ENCODE results near the gene IMMP2L. TPM values are rescaled to one million over a fixed set of nuclear protein-coding genes. Genes with fewer than 3 reads are reported as not detected.

IMMP2L gene
- total RNA-seq, 3 donors from 2014 or later (not counting 1 experiment from before 2014, with no cell fraction given): 6.9 to 9.2 (median 8.7) TPM

DNA sequence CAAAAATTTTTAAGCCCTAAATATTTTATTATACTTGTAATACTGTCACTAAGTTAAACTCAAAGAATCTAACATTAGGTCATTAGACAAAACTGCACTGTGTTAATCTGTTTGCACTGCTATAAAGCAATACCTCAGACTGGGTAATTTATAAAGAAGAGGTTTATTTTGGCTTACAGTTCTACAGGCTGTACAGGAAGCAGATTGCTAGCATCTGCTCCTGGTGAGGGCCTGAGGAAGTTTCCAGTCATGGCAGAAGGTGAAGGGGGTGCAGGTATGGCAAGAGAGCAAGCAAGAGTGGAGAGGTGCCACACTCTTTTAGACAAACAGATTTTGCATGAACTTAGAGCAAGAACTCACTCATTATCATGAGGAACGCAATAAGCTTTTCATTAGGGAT, 125.7 kb downstream of the IMMP2L start:
- intact Hi-C loops (cut with micrococcal nuclease): no loop called here
- Mint-ChIP-seq H3K27me3 (ENCODE audit: low read depth in 2 of 2) (no peaks in the 10 kb centered on the region), H3K27ac (no peak overlapping the region), H3K9me3 (peaks cover 14 to 27% of the 10 kb centered on the region in 2 donors), H3K4me3 (no peak overlapping the region), H3K36me3 (peaks cover 29% of the 10 kb centered on the region), H3K4me1 (no peaks in the 10 kb centered on the region)
- ATAC-seq (no peak), DNase-seq (no peak)
- H3K4me1 ChIP-seq (ENCODE audit: control insufficient read depth, insufficient read depth, low read length): no peaks in the 10 kb centered on the region
- H3K4me3 ChIP-seq (ENCODE audit: low read length): no peak overlapping the region
- H3K27me3 ChIP-seq (ENCODE audit: control insufficient read depth, insufficient read depth, low read length): no peaks in the 10 kb centered on the region
- WGBS (ENCODE audit: insufficient coverage): 100% methylated on average over 1 of the region's 1 CpG
- peaks cover 5% of the 10 kb centered on the region for H3K9me3 ChIP-seq (ENCODE audit: control insufficient read depth, insufficient read depth, low read length)
- H3K27ac ChIP-seq (ENCODE audit: low read length): no peak overlapping the region
- TF ChIP-seq CTCF (IDR thresholded peaks at IDR 0.05): no peak
- no peaks in the 10 kb centered on the region for H3K36me3 ChIP-seq (ENCODE audit: control insufficient read depth, insufficient read depth, low read length)

GRCh38 chr7:111433426-111433825, 128.9 kb downstream of the IMMP2L start:
- no peaks in the 10 kb centered on the region for H3K4me1 ChIP-seq (ENCODE audit: control insufficient read depth, insufficient read depth, low read length)
- no peak overlapping the region for H3K4me3 ChIP-seq (ENCODE audit: low read length)
- H3K9me3 ChIP-seq (ENCODE audit: control insufficient read depth, insufficient read depth, low read length): peaks cover 5% of the 10 kb centered on the region
- H3K9me3 Mint-ChIP-seq: peaks cover 4 to 14% of the 10 kb centered on the region in 2 donors
- ATAC-seq: no peak
- H3K27ac Mint-ChIP-seq: no peak overlapping the region
- WGBS (ENCODE audit: insufficient coverage): no CpG with 5 or more reads among the region's 2 CpGs
- no peak for DNase-seq
- no peaks in the 10 kb centered on the region for H3K27me3 Mint-ChIP-seq (ENCODE audit: low read depth in 2 of 2)
- TF ChIP-seq CTCF (IDR thresholded peaks at IDR 0.05): no peak
- no peaks in the 10 kb centered on the region for H3K27me3 ChIP-seq (ENCODE audit: control insufficient read depth, insufficient read depth, low read length)
- no peak overlapping the region for H3K4me3 Mint-ChIP-seq
- intact Hi-C loops (cut with micrococcal nuclease): no loop called here
- H3K27ac ChIP-seq (ENCODE audit: low read length): no peak overlapping the region
- H3K4me1 Mint-ChIP-seq: no peaks in the 10 kb centered on the region
- no peaks in the 10 kb centered on the region for H3K36me3 ChIP-seq (ENCODE audit: control insufficient read depth, insufficient read depth, low read length)
- H3K36me3 Mint-ChIP-seq: peaks cover 23% of the 10 kb centered on the region

- H3K4me3 ChIP-seq (ENCODE audit: low read length): no peak overlapping the region
- H3K27ac Mint-ChIP-seq: no peak overlapping the region
- H3K27me3 ChIP-seq (ENCODE audit: control insufficient read depth, insufficient read depth, low read length): no peaks in the 10 kb centered on the region
- no peaks in the 10 kb centered on the region for H3K27me3 Mint-ChIP-seq (ENCODE audit: low read depth in 2 of 2)
- no peaks in the 10 kb centered on the region for H3K4me1 ChIP-seq (ENCODE audit: control insufficient read depth, insufficient read depth, low read length)
- H3K9me3 ChIP-seq (ENCODE audit: control insufficient read depth, insufficient read depth, low read length): no peaks in the 10 kb centered on the region
- no peak for TF ChIP-seq CTCF (IDR thresholded peaks at IDR 0.05)
- ATAC-seq (no peak), DNase-seq (no peak)
- peaks cover 23% of the 10 kb centered on the region for H3K36me3 Mint-ChIP-seq
- no peak overlapping the region for H3K27ac ChIP-seq (ENCODE audit: low read length)
- H3K4me1 Mint-ChIP-seq: no peaks in the 10 kb centered on the region
- peaks cover 4 to 10% of the 10 kb centered on the region in 2 donors for H3K9me3 Mint-ChIP-seq
- H3K36me3 ChIP-seq (ENCODE audit: control insufficient read depth, insufficient read depth, low read length): no peaks in the 10 kb centered on the region
- H3K4me3 Mint-ChIP-seq: no peak overlapping the region
- intact Hi-C loops (cut with micrococcal nuclease): no loop called here
These were observed 132.5 kb downstream of the IMMP2L start for GRCh38 chr7:111429781-111430180.

GRCh38 chr7:111424768-111425167, 137.5 kb downstream of the IMMP2L start:
- H3K9me3 Mint-ChIP-seq: peaks cover 6 to 12% of the 10 kb centered on the region in 2 donors

More at GRCh38 chr7:111424768-111425167, 137.5 kb downstream of the IMMP2L start:
- Histone ChIP-seq H3K27me3 (ENCODE audit: control insufficient read depth, insufficient read depth, low read length) (no peaks in the 10 kb centered on the region), H3K4me3 (ENCODE audit: low read length) (no peak overlapping the region), H3K36me3 (ENCODE audit: control insufficient read depth, insufficient read depth, low read length) (no peaks in the 10 kb centered on the region), H3K9me3 (ENCODE audit: control insufficient read depth, insufficient read depth, low read length) (no peaks in the 10 kb centered on the region), H3K27ac (ENCODE audit: low read length) (no peak overlapping the region), H3K4me1 (ENCODE audit: control insufficient read depth, insufficient read depth, low read length) (no peaks in the 10 kb centered on the region)
- H3K27me3 Mint-ChIP-seq (ENCODE audit: low read depth in 2 of 2): no peaks in the 10 kb centered on the region
- no peak overlapping the region for H3K4me3 Mint-ChIP-seq
- intact Hi-C loops (cut with micrococcal nuclease): no loop called here
- DNase-seq (no peak), ATAC-seq (no peak)
- H3K36me3 Mint-ChIP-seq: peaks cover 24% of the 10 kb centered on the region
- no peaks in the 10 kb centered on the region for H3K4me1 Mint-ChIP-seq
- H3K27ac Mint-ChIP-seq: no peak overlapping the region
- no peak for TF ChIP-seq CTCF (IDR thresholded peaks at IDR 0.05)
